Brain microvascular endothelial cell (primary cell): ENCODE data around the gene RUNDC1.
"Not testable (repeated sequence)": the region's sequence is repeated elsewhere in the genome, so short reads cannot be mapped to it uniquely, and the experiment has no call there.

Experiments used
- DNase-seq: peaks from one replicate; pipeline ENCODE4 v3.0.0-alpha.2; 2020
- H3K27ac ChIP-seq: fragments of 250-450 bp; sonication (Bioruptor Pico); 2 replicates; pipeline ENCODE4 v1.5.1; 2020; ENCODE audit warnings: mild to moderate bottlenecking, moderate library complexity
- H3K27me3 ChIP-seq: fragments of 250-450 bp; sonication (Bioruptor Pico); replicated peaks from 2 replicates; pipeline ENCODE4 v1.5.1; 2020; ENCODE audit warnings: mild to moderate bottlenecking
- H3K36me3 ChIP-seq: fragments of 250-450 bp; sonication (Bioruptor Pico); replicated peaks from 2 replicates; pipeline ENCODE4 v1.5.1; 2020; ENCODE audit warnings: mild to moderate bottlenecking
- H3K4me3 ChIP-seq: 2 replicates; pipeline ENCODE4 v1.5.1; 2011; ENCODE audit warnings: low read depth, mild to moderate bottlenecking, control low read depth, low read length, moderate library complexity
- in situ Hi-C: cut with HindIII; loops from 2 replicates; pipeline ENCODE4 v1.10.0; 2017; ENCODE audit warnings: low sequenced_read_pairs, low pct_ligation_motif_present
- TF ChIP-seq, protein P1 (sequence below): IDR thresholded peaks from 2 replicates; pipeline ENCODE4 v1.5.1; 2011; ENCODE audit warnings: low read depth, mild to moderate bottlenecking, moderate library complexity, low read length, control low read depth, inconsistent platforms; ENCODE audit errors: missing control alignments

RUNDC1 gene

DNA sequence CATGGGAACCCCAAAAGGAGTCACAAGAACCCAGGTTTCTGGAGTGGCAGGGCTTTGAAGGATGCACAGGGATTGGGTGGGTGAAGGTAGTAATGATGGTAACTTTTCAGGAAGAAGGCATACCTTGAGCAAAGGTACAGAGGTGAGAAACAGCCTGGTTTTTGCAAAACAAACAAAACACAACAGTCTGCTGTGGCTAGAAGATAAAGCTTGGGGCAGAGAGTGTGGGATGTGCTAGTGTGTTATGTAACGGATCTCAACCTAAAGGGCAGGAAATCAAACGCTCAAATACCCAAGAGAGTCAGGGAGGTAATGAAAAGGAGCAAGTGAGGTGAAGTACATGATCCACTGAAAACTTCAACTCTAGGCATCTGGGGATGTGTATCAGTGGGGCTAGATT is 5.1 kb upstream of the RUNDC1 start:
- TF ChIP-seq, protein P1, sequence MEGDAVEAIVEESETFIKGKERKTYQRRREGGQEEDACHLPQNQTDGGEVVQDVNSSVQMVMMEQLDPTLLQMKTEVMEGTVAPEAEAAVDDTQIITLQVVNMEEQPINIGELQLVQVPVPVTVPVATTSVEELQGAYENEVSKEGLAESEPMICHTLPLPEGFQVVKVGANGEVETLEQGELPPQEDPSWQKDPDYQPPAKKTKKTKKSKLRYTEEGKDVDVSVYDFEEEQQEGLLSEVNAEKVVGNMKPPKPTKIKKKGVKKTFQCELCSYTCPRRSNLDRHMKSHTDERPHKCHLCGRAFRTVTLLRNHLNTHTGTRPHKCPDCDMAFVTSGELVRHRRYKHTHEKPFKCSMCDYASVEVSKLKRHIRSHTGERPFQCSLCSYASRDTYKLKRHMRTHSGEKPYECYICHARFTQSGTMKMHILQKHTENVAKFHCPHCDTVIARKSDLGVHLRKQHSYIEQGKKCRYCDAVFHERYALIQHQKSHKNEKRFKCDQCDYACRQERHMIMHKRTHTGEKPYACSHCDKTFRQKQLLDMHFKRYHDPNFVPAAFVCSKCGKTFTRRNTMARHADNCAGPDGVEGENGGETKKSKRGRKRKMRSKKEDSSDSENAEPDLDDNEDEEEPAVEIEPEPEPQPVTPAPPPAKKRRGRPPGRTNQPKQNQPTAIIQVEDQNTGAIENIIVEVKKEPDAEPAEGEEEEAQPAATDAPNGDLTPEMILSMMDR, result no peak
- no peak for DNase-seq
- in situ Hi-C loops, result no loop called here
- Histone ChIP-seq H3K27me3 (no peaks in the 10 kb centered on the region), H3K27ac (no peak overlapping the region), H3K4me3 (no peak overlapping the region), H3K36me3 (no peaks in the 10 kb centered on the region)

DNA sequence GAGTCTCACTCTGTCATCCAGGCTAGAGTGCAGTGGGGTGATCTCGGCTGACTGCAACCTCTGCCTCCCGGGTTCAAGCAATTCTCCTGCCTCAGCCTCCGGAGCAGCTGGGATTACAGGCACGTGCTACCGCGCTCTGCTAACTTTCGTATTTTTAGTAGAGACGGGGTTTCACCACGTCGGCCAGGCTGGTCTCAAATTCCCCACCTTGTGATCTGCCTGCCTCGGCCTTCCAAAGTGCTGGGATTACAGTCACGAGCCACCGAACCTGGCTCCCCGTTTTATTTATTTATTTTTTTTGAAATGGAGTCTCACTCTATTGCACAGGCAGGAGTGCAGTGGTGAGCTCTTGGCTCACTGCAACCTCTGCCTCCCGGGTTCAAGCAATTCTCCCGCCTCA is 4.7 kb upstream of the RUNDC1 start:
- H3K27ac ChIP-seq, H3K36me3 ChIP-seq, H3K27me3 ChIP-seq, in situ Hi-C loops, DNase-seq, H3K4me3 ChIP-seq: not testable (repeated sequence)

DNA sequence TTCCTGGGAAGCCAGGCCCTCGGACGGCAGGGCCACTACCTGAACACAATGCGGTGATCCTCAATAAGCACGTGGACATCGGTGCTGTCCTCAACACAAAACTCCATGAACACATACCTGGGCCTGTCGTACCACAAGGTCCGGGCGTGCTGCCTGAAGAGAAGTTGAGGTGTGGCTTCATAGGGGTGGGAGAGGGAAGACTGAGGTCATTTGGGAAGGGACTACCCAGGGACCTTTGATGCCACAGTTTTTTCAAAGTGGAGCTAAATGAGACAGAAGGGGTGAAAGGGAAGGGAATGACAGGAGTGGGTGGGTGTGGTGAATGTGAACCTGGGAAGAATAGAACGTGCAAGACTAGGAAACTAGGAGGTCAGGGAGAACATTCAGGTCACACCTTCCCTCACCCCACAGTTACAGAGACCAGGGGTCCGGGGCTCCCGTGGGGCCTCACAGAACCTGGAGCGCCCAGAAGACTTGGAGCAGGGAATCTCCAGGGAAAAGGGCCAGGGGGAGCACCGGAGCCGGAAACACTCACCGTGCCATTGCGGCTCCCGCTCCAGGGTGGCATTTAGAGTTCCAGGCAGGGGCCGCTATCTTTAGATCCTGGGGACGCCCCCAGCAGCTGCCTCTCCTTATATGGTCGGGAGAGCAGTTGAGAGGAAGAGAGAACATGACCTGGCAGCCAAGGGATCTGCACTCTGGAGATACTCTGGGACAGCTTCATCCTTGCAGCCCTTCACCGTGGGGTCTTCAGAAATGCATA is 673 bp upstream of the RUNDC1 start, which contains the start of gene PTGES3L:
Gene PTGES3L (minus strand): TSS at position 570 of the 763 bp plus-strand sequence. CDS start 27 bp downstream, at position 543.
- TF ChIP-seq, protein P1, result no peak
- in situ Hi-C loops, result no loop called here

DNA sequence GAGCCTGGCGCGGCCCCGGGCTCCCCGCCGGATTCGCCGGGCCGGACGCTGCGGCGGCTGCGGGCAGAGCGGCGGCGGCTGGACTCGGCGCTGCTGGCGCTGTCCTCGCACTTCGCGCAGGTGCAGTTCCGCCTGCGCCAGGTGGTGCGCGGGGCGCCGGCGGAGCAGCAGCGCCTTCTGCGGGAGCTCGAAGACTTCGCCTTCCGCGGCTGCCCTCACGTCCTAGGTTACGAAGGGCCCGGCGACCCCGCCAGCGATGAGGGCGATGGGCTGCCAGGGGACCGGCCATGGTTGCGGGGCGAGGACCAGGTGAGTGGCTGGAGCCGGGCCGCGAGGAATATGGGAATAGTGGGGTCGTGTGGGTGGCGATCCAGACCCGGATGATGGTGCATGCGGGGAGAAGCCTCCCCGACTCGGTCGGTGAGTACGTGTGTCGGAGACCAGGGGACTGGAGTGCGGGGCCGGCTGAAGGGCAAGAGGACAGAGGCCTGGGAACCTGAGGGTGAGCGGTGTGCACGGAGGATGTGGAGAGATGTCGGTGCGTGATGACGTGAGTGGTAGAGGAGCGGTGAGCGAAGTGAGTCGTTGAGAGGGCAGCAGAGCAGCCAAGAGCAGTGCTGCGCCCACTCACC is 517 bp downstream of the RUNDC1 start:
- in situ Hi-C loops, result no loop called here
- peak; percentile 54 for DNase-seq
- H3K4me3 ChIP-seq, result peak overlapping the region; percentile 86
- TF ChIP-seq, protein P1, result no peak
- H3K27ac ChIP-seq, result peak overlapping the region; percentile 55
- no peaks in the 10 kb centered on the region for H3K36me3 ChIP-seq
- no peaks in the 10 kb centered on the region for H3K27me3 ChIP-seq

More for the DNA sequence above, 673 bp upstream of the RUNDC1 start, which contains the start of gene PTGES3L:
- Histone ChIP-seq H3K4me3 (peak within 1 kb of the TSS; percentile 86), H3K27ac (peak within 1 kb of the TSS; percentile 55), H3K27me3 (no peaks in the 10 kb centered on the region), H3K36me3 (no peaks in the 10 kb centered on the region)
- DNase-seq, result peak; percentile 33

DNA sequence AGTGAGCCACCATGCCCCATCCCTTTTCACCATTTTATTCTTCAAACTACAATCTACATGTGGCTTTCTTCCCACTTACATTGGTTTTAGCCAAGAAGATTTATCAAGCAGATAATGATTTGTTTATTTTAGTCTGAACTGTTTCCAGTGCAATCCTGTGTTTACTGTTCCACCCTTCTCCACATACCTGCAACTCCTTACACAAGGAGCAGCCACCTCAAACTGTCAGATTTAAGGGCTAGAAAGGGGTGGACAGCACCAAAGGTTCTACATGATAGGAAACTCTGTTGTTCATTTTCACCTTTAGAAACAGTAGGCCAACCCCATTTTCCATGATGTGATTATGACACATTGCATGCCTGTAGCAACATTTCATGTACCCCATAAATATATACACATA is 1.9 kb downstream of the RUNDC1 start:
- in situ Hi-C loops, result no loop called here
- TF ChIP-seq, protein P1, result no peak
- Histone ChIP-seq H3K27ac (no peak overlapping the region), H3K36me3 (peaks cover 3% of the 10 kb centered on the region), H3K4me3 (no peak overlapping the region), H3K27me3 (no peaks in the 10 kb centered on the region)
- DNase-seq, result no peak

DNA sequence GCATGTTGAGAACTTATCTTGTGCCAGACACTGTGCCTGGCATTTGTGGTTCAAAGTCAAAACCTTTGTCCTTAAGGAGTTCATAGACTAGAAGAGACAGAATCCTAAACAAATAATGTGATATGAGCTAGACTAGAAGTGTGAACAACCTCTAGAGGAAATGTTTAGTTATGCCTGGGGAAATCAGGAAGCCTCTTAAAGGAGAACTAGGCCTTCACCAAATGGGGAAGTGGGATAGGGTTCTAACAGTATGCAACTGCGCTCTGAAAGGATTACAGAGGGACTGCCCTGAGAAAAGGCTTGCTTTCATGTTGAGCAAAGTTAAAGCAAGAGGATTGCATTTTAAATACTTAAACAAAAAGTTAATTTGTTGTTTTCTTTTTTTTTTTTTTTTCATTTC is 4.9 kb downstream of the RUNDC1 start:
- H3K36me3 ChIP-seq, result peaks cover 9% of the 10 kb centered on the region
- no peak for DNase-seq
- TF ChIP-seq, protein P1, result no peak
- H3K27me3 ChIP-seq, result no peaks in the 10 kb centered on the region
- no peak overlapping the region for H3K4me3 ChIP-seq
- no peak overlapping the region for H3K27ac ChIP-seq
- in situ Hi-C loops, result no loop called here
